Measurements from ENCODE around the gene NDUFB7.

GRCh38 chr19:14519245-14519859 is 52.5 kb downstream of the NDUFB7 start:
- TF ChIP-seq CTCF (IDR thresholded peaks at IDR 0.05) (no peak), POLR2A (IDR thresholded peaks at IDR 0.05) (no peak)

Data from testis (tissue), 2 donors.